Coronary artery (tissue), 2 donors: ENCODE measurements around the gene ERBB2.
A peak's percentile ranks its signal among the peaks of the same experiment; 100 is the strongest.
"Not testable (repeated sequence)": the region's sequence is repeated elsewhere in the genome, so short reads cannot be mapped to it uniquely, and the experiment has no call there.

Source experiments
- DNase-seq: peaks from one replicate; pipeline ENCODE4 v3.0.0-alpha.2; 2017; ENCODE audit warnings: low spot score
- H3K27ac ChIP-seq, 2 donors: fragments of 200-600 bp; sonication (generic); one replicate each; pipeline ENCODE4 v1.5.1; 2016 to 2019
- H3K4me3 ChIP-seq: fragments of 200-600 bp; sonication (generic); 2 replicates; pipeline ENCODE4 v1.5.1; 2016; ENCODE audit warnings: mild to moderate bottlenecking, moderate library complexity
- CTCF ChIP-seq: fragments of 200-600 bp; sonication (generic); IDR thresholded peaks from one replicate; pipeline ENCODE4 v1.5.1; 2019; ENCODE audit warnings: antibody characterized with exemption

ERBB2 gene

GRCh38 chr17:39694593-39694992 lies 5.3 kb upstream of the ERBB2 start:
- no peak overlapping the region for H3K27ac ChIP-seq
- no peak for DNase-seq
- no peak for TF ChIP-seq CTCF

GRCh38 chr17:39695089-39695474 lies 4.8 kb upstream of the ERBB2 start:
- H3K27ac ChIP-seq: no peak overlapping the region
- H3K4me3 ChIP-seq: no peak overlapping the region
- no peak for TF ChIP-seq CTCF
- no peak for DNase-seq

More at GRCh38 chr17:39694593-39694992, 5.3 kb upstream of the ERBB2 start:
- no peak overlapping the region for H3K4me3 ChIP-seq

- DNase-seq: no peak
- H3K27ac ChIP-seq: no peak overlapping the region
- no peak for TF ChIP-seq CTCF
- no peak overlapping the region for H3K4me3 ChIP-seq
These were observed 3.1 kb upstream of the ERBB2 start for GRCh38 chr17:39696731-39697130.

GRCh38 chr17:39697961-39698360 lies 1.9 kb upstream of the ERBB2 start:
- no peak for TF ChIP-seq CTCF
- no peak overlapping the region for H3K4me3 ChIP-seq
- DNase-seq: no peak
- H3K27ac ChIP-seq: no peak overlapping the region

GRCh38 chr17:39699157-39699817 lies 577 bp upstream of the ERBB2 start:
- H3K4me3 ChIP-seq: peak overlapping the region; percentile 100
- not testable (repeated sequence) for DNase-seq

GRCh38 chr17:39700148-39700987 lies 504 bp downstream of the ERBB2 start:
- H3K27ac ChIP-seq: peak overlapping the region; percentile 79 to 97
- peak overlapping the region; percentile 100 for H3K4me3 ChIP-seq
- TF ChIP-seq CTCF: no peak
- no peak for DNase-seq

More at GRCh38 chr17:39699157-39699817, 577 bp upstream of the ERBB2 start:
- peak overlapping the region; percentile 79 to 97 for H3K27ac ChIP-seq

- no peak for TF ChIP-seq CTCF
- peak overlapping the region; percentile 100 for H3K4me3 ChIP-seq
- H3K27ac ChIP-seq: peak overlapping the region; percentile 79 to 97
- no peak for DNase-seq
These were observed 1.3 kb downstream of the ERBB2 start for GRCh38 chr17:39701012-39701783.
